Measurements from ENCODE around the gene DNAJC9.

The DNAJC9 gene

DNA sequence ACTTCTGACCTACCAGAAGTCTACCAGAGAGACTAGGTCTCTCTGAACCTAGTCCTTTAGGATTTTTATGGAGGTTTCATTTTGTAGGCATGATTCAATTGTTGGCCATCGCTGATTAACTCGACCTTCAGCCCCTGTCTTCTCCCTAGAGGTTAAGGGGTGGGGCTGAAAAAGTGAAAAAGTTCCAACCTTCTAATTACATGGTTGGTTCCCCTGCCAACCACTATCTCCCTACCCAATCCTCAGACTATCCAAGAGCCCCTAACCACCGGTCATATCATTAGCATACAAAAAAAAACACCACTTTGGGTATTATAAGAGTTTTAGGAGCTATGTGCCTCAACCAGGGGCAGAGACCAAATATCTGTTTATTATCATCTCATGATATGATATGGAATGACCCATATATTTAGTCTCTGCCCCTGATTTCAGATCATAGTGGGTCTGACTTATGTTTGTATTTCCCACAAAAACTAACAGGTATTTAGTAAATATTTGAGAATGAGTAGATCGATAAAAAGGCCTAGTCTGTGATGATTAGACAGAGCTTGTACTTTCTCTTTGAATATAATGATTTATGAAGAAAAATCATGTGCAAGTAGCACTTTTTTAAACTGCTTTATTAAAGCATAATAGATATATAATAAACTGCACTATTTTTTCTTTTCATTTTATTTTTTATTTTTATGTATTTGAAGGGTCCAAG is 35.8 kb downstream of the DNAJC9 start:
- no peak overlapping the region for H3K4me3 ChIP-seq (replicated peaks; ENCODE audit: low read depth, low read length)
- DNase-seq (ENCODE audit: low read depth), result no peak
- TF ChIP-seq, protein P1, sequence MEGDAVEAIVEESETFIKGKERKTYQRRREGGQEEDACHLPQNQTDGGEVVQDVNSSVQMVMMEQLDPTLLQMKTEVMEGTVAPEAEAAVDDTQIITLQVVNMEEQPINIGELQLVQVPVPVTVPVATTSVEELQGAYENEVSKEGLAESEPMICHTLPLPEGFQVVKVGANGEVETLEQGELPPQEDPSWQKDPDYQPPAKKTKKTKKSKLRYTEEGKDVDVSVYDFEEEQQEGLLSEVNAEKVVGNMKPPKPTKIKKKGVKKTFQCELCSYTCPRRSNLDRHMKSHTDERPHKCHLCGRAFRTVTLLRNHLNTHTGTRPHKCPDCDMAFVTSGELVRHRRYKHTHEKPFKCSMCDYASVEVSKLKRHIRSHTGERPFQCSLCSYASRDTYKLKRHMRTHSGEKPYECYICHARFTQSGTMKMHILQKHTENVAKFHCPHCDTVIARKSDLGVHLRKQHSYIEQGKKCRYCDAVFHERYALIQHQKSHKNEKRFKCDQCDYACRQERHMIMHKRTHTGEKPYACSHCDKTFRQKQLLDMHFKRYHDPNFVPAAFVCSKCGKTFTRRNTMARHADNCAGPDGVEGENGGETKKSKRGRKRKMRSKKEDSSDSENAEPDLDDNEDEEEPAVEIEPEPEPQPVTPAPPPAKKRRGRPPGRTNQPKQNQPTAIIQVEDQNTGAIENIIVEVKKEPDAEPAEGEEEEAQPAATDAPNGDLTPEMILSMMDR (IDR thresholded peaks at IDR 0.05; ENCODE audit: low read length, missing control alignments), result no peak

DNA sequence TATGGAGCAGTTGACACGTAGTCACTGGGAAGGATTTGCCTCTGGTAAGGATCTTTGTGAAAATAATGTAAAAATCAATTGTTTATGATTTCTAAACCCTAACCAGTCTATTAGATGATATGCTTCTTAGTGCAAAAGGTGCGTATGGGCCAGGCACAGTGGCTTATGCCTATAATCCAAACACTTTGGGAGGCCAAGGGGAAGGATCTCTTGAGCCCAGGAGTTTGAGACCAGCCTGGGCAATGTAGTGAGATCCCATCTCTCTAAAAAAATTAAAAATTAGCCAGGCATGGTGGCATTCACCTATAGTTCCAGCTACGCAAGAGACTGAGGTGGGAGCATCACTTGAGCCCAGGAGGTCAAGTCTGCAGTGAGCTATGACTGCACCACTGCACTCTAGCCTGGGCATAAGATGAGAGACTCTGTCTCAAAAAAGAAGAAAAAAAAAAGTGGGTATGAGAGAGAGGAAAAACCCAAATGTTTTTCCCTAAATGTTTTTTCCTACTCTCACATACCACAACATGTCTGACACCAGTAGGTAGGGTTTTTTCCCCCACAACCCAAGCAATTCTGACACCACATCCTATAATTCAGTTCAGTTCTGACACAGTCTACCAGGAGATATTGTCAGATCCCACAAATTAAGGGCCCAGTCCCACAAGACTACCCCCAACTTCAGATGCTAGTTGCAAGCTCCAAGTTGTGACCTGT is 36.5 kb downstream of the DNAJC9 start:
- TF ChIP-seq, protein P1 (IDR thresholded peaks at IDR 0.05; ENCODE audit: low read length, missing control alignments), result no peak
- H3K4me3 ChIP-seq (replicated peaks; ENCODE audit: low read depth, low read length), result no peak overlapping the region
- DNase-seq (ENCODE audit: low read depth), result no peak

GRCh38 chr10:73209705-73210104 is 37.4 kb downstream of the DNAJC9 start:
- peak; percentile 72 for DNase-seq (ENCODE audit: low read depth)
- H3K4me3 ChIP-seq (replicated peaks; ENCODE audit: low read depth, low read length), result no peak overlapping the region
- TF ChIP-seq, protein P1 (IDR thresholded peaks at IDR 0.05; ENCODE audit: low read length, missing control alignments), result no peak

DNA sequence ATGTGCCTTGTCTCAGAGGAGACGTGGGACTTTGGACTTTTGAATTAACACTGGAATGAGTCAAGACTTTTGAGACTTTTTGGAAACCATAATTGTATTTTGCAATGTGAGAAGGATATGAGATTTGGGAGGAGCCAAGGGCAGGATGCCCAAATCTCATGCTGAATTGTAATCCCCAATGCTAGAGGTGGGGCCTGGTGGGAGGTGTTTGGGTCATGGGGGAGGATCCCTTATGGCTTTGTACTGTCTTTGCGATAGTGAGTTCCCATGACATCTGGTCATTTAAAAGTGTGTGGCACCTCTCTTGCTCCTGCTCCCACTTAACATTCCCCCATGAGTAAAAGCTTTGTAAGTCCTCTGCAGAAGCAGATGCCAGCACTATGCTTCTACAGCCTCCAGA is 39.2 kb downstream of the DNAJC9 start:
- no peak for DNase-seq (ENCODE audit: low read depth)
- TF ChIP-seq, protein P1 (IDR thresholded peaks at IDR 0.05; ENCODE audit: low read length, missing control alignments), result no peak
- no peak overlapping the region for H3K4me3 ChIP-seq (replicated peaks; ENCODE audit: low read depth, low read length)

DNA sequence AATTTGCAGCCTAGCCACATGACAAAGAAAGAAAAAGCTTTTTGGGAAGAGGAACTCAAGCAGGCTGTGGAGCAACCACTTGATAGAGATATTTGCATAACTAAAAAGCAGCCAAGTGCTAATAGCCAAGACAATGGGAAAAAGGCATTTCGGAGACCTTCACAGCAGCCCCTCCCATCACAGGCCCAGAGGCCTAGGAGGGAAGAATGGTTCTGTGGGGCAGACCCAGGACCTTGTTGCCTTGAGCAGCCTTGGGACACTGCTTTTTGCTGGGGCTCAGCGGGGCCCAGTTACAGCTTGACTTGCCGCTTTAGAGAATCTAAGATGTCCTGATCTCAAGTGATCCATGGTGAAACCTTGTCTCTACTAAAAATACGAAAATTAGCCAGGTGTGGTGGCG is 40.7 kb downstream of the DNAJC9 start:
- DNase-seq (ENCODE audit: low read depth), result no peak
- TF ChIP-seq, protein P1 (IDR thresholded peaks at IDR 0.05; ENCODE audit: low read length, missing control alignments), result no peak
- H3K4me3 ChIP-seq (replicated peaks; ENCODE audit: low read depth, low read length), result no peak overlapping the region

DNA sequence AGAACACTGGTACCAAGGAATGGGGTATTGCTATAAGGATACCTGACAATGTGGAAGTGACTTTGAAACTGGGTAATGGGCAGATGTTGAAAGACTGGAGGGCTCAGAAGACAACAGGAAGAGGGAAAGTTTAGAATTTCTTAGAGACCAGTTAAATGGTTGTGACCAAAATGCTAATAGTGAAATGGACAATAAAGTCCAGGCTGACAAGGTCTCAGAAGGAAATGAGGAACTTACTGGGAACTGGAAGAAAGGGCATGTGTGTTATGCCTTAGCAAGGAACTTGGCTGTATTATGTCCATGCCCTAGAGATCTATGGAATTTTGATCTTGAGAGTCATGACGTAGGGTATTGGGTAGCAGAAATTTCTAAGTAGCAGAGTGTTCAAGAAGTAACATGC is 41.2 kb downstream of the DNAJC9 start:
- H3K4me3 ChIP-seq (replicated peaks; ENCODE audit: low read depth, low read length), result no peak overlapping the region
- TF ChIP-seq, protein P1 (IDR thresholded peaks at IDR 0.05; ENCODE audit: low read length, missing control alignments), result no peak
- no peak for DNase-seq (ENCODE audit: low read depth)

Data from fibroblast of pulmonary artery (primary cell).